GM23248 (cell line): ENCODE measurements around the gene SKA1. TPM values are rescaled to one million over a fixed set of nuclear protein-coding genes. Genes with fewer than 3 reads are reported as not detected.

Source experiments
- DNase-seq: peaks from one replicate; pipeline ENCODE4 v3.0.0-alpha.2; 2015
- H2AFZ ChIP-seq: fragments of 200-600 bp; sonication (generic); 2 replicates; pipeline ENCODE4 v1.6.1; 2016; ENCODE audit warnings: antibody characterized with exemption
- H3F3A ChIP-seq: fragments of 200-600 bp; sonication (generic); 2 replicates; pipeline ENCODE4 v1.6.1; 2016; ENCODE audit warnings: mild to moderate bottlenecking, antibody characterized with exemption, mixed run types; ENCODE audit not compliant: insufficient read depth
- H3K27ac ChIP-seq: fragments of 200-600 bp; sonication (generic); 2 replicates; pipeline ENCODE4 v1.5.1; 2016; ENCODE audit warnings: mild to moderate bottlenecking
- H3K27me3 ChIP-seq: fragments of 200-600 bp; sonication (generic); replicated peaks from 2 replicates; pipeline ENCODE4 v1.6.1; 2016; ENCODE audit warnings: mild to moderate bottlenecking; ENCODE audit not compliant: insufficient read depth
- H3K36me3 ChIP-seq: fragments of 200-600 bp; sonication (generic); 2 replicates; pipeline ENCODE4 v1.6.1; 2016; ENCODE audit warnings: low read depth, mild to moderate bottlenecking
- H3K4me1 ChIP-seq: fragments of 200-600 bp; sonication (generic); 2 replicates; pipeline ENCODE4 v1.6.1; 2016; ENCODE audit warnings: mild to moderate bottlenecking; ENCODE audit not compliant: insufficient read depth
- H3K4me2 ChIP-seq: fragments of 200-600 bp; sonication (generic); one replicate; pipeline ENCODE4 v1.6.1; 2016; ENCODE audit warnings: mild to moderate bottlenecking; ENCODE audit not compliant: unreplicated experiment
- H3K4me3 ChIP-seq: fragments of 200-600 bp; sonication (generic); 2 replicates; pipeline ENCODE4 v1.5.1; 2016; ENCODE audit warnings: mild to moderate bottlenecking
- H3K79me2 ChIP-seq: fragments of 200-600 bp; sonication (generic); 2 replicates; pipeline ENCODE4 v1.6.1; 2016; ENCODE audit warnings: mild to moderate bottlenecking; ENCODE audit not compliant: insufficient read depth
- H3K9ac ChIP-seq: fragments of 200-600 bp; sonication (generic); 2 replicates; pipeline ENCODE4 v1.6.1; 2016; ENCODE audit warnings: mild to moderate bottlenecking
- H3K9me2 ChIP-seq: fragments of 200-600 bp; sonication (generic); 2 replicates; pipeline ENCODE4 v1.6.1; 2016; ENCODE audit warnings: mixed run types, mild to moderate bottlenecking, moderate library complexity; ENCODE audit not compliant: insufficient read depth
- H3K9me3 ChIP-seq: fragments of 200-600 bp; sonication (generic); one replicate; pipeline ENCODE4 v1.6.1; 2017; ENCODE audit warnings: low read depth
- H4K20me1 ChIP-seq: fragments of 200-600 bp; sonication (generic); 2 replicates; pipeline ENCODE4 v1.6.0; 2016; ENCODE audit not compliant: insufficient read depth
- EZH2 ChIP-seq: fragments of 200-600 bp; sonication (generic); IDR thresholded peaks from 2 replicates; pipeline ENCODE4 v1.6.1; 2018; ENCODE audit warnings: antibody characterized with exemption, mild to moderate bottlenecking; ENCODE audit not compliant: insufficient read depth, poor library complexity, severe bottlenecking
- EZH2phosphoT487 ChIP-seq: fragments of 200-600 bp; sonication (generic); IDR thresholded peaks from 2 replicates; pipeline ENCODE4 v1.6.1; 2018; ENCODE audit warnings: antibody characterized with exemption, moderate library complexity, mild to moderate bottlenecking, low read depth; ENCODE audit not compliant: insufficient read depth
- WGBS, 2 experiments: methylation state at CpG; one replicate each; pipeline ENCODE4 v1.1.6; 2015 to 2017; ENCODE audit warnings: low lambda C conversion rate in 2 of 2, low coverage in 1 of 2; ENCODE audit errors: missing lambda C conversion rate in 2 of 2; 5-methylcytosine and 5-hydroxymethylcytosine counted together
- in situ Hi-C: fragments of 300-500 bp; cut with MboI; formaldehyde crosslinking; loops from 2 replicates; pipeline ENCODE4 v1.15.0; 2020
- polyA plus RNA-seq: library from polyadenylated mRNA; unstranded; fragments of >200 nt; fragmentation: Nextera tagmentation; extraction: Ambion mirVana; gene quantifications from 2 replicates; pipeline ENCODE4 v1.2.1, GENCODE V29; 2016
- total RNA-seq: library from RNA; depleted of rRNA; stranded (reverse); fragments of >200 nt; shearing (Covaris generic); gene quantifications from 2 replicates; pipeline ENCODE4 v1.2.3, GENCODE V29; 2014

Gene SKA1
- total and polyA plus RNA-seq, 2 experiments from 2014 or later: 6.6 to 8.8 TPM

- Histone ChIP-seq H3K4me2 (peak overlapping the region; percentile 16), H3K4me3 (peak overlapping the region; percentile 88), H3K27ac (no peak overlapping the region), H3K36me3 (no peaks in the 10 kb centered on the region), H3K4me1 (0 out of 2 replicates have a peak, but pooled peaks cover 4% of the 10 kb centered on the region), H3K27me3 (no peaks in the 10 kb centered on the region), H2AFZ (peak overlapping the region; percentile 98), H3F3A (no peaks in the 10 kb centered on the region), H3K9me2 (no peaks in the 10 kb centered on the region), H3K79me2 (peaks cover 13% of the 10 kb centered on the region), H4K20me1 (no peaks in the 10 kb centered on the region), H3K9me3 (no peaks in the 10 kb centered on the region), H3K9ac (peak overlapping the region; percentile 27)
- no peak for DNase-seq
- TF ChIP-seq EZH2phosphoT487 (no peak), EZH2 (no peak)
- in situ Hi-C loops: no loop called here
- 76% methylated on average over 8 of the region's 8 CpGs for WGBS, 2 experiments
These were observed 560 bp upstream of the SKA1 start for GRCh38 chr18:50374220-50374752.

- TF ChIP-seq EZH2phosphoT487: no peak
- in situ Hi-C loops: no loop called here
- Histone ChIP-seq H3K79me2 (peaks cover 13% of the 10 kb centered on the region), H3K4me2 (no peak overlapping the region), H3K4me1 (0 out of 2 replicates have a peak, but pooled peaks cover 4% of the 10 kb centered on the region), H3K9ac (no peak overlapping the region), H3K9me2 (no peaks in the 10 kb centered on the region), H3K9me3 (no peaks in the 10 kb centered on the region), H3K4me3 (no peak overlapping the region), H3K27ac (no peak overlapping the region), H3F3A (no peaks in the 10 kb centered on the region), H2AFZ (peak overlapping the region; percentile 58), H3K36me3 (no peaks in the 10 kb centered on the region), H4K20me1 (no peaks in the 10 kb centered on the region), H3K27me3 (no peaks in the 10 kb centered on the region)
- WGBS, 2 experiments: 74 to 78% methylated on average over 5 of the region's 5 CpGs
- no peak for DNase-seq
These were observed 2.4 kb downstream of the SKA1 start for GRCh38 chr18:50377061-50377798.

GRCh38 chr18:50388988-50389387, 14.1 kb downstream of the SKA1 start:
- TF ChIP-seq EZH2 (no peak), EZH2phosphoT487 (no peak)
- no peak overlapping the region for H2AFZ ChIP-seq

GRCh38 chr18:50393802-50394201, 19.0 kb downstream of the SKA1 start:
- Histone ChIP-seq H3K9me3 (no peaks in the 10 kb centered on the region), H3F3A (no peaks in the 10 kb centered on the region), H3K27me3 (no peaks in the 10 kb centered on the region), H3K4me2 (no peak overlapping the region), H3K4me3 (no peak overlapping the region), H3K9me2 (no peaks in the 10 kb centered on the region), H3K9ac (no peak overlapping the region), H3K27ac (no peak overlapping the region), H3K4me1 (no peaks in the 10 kb centered on the region), H4K20me1 (no peaks in the 10 kb centered on the region), H3K79me2 (no peaks in the 10 kb centered on the region), H2AFZ (no peak overlapping the region), H3K36me3 (no peaks in the 10 kb centered on the region)
- WGBS, 2 experiments: 100% methylated on average over 3 of the region's 3 CpGs
- no peak for TF ChIP-seq EZH2
- no peak for TF ChIP-seq EZH2phosphoT487
- in situ Hi-C loops: no loop called here
- no peak for DNase-seq

More at GRCh38 chr18:50388988-50389387, 14.1 kb downstream of the SKA1 start:
- no peak for DNase-seq
- Histone ChIP-seq H3K9me3 (no peaks in the 10 kb centered on the region), H3K79me2 (no peaks in the 10 kb centered on the region), H3F3A (no peaks in the 10 kb centered on the region), H3K9ac (no peak overlapping the region), H3K4me2 (no peak overlapping the region), H3K27ac (no peak overlapping the region), H3K27me3 (no peaks in the 10 kb centered on the region), H3K4me3 (no peak overlapping the region), H3K36me3 (no peaks in the 10 kb centered on the region), H3K9me2 (no peaks in the 10 kb centered on the region), H3K4me1 (no peaks in the 10 kb centered on the region), H4K20me1 (no peaks in the 10 kb centered on the region)
- 47 to 48% methylated on average over 2 of the region's 2 CpGs for WGBS, 2 experiments
- in situ Hi-C loops: no loop called here
